ENCODE results near the gene MRPL17.

Gene MRPL17

DNA sequence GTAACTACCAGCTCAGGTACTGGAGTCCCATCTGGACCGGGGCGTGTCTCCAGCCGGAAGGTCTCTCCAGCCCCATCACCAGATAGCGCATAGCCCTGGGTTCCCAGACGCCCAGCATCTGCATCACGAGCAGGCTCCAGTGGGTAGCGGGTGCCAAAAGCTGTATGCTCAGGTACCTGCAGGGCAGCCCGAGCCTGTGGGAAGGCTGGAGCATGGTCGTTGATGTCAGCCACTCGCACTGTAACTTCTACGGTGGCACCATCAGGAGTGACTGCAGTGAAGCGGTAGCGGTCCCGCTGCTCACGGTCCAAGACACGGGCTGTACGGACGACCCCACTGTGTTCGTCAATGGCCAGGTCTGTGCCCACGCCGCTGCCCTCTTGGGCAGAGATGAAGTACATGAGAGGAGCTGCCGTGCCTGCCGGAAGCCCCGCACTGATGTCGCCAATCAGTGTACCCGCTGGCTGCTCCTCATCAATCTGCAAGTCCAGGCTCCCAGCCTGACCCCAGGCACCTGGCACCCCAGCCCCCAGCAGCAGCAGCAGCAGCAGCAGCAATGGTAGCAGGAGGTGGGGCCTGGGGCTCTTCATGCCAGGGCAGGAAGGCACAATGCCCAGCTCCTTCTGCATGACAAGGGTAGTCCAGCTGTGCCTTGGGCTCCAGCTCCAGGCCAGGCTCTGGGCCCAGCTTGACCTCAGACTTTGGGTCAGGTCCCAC is 42.0 kb downstream of the MRPL17 start:
- no peak overlapping the region for H3K4me3 ChIP-seq (replicated peaks; ENCODE audit: low read depth, low read length)
- no peak for DNase-seq (ENCODE audit: extremely low read depth, low read depth)
- TF ChIP-seq, protein P1, sequence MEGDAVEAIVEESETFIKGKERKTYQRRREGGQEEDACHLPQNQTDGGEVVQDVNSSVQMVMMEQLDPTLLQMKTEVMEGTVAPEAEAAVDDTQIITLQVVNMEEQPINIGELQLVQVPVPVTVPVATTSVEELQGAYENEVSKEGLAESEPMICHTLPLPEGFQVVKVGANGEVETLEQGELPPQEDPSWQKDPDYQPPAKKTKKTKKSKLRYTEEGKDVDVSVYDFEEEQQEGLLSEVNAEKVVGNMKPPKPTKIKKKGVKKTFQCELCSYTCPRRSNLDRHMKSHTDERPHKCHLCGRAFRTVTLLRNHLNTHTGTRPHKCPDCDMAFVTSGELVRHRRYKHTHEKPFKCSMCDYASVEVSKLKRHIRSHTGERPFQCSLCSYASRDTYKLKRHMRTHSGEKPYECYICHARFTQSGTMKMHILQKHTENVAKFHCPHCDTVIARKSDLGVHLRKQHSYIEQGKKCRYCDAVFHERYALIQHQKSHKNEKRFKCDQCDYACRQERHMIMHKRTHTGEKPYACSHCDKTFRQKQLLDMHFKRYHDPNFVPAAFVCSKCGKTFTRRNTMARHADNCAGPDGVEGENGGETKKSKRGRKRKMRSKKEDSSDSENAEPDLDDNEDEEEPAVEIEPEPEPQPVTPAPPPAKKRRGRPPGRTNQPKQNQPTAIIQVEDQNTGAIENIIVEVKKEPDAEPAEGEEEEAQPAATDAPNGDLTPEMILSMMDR (IDR thresholded peaks at IDR 0.05; ENCODE audit: low read depth, low read length, missing control alignments) = no peak

- TF ChIP-seq, protein P1 (IDR thresholded peaks at IDR 0.05; ENCODE audit: low read depth, low read length, missing control alignments) = no peak
- H3K4me3 ChIP-seq (replicated peaks; ENCODE audit: low read depth, low read length) = no peak overlapping the region
- no peak for DNase-seq (ENCODE audit: extremely low read depth, low read depth)
Measured at GRCh38 chr11:6640036-6640984, 42.8 kb downstream of the MRPL17 start.

GRCh38 chr11:6638429-6638828 is 44.7 kb downstream of the MRPL17 start:
- DNase-seq (ENCODE audit: extremely low read depth, low read depth) = no peak
- TF ChIP-seq, protein P1 (IDR thresholded peaks at IDR 0.05; ENCODE audit: low read depth, low read length, missing control alignments) = peak; percentile 18
- H3K4me3 ChIP-seq (replicated peaks; ENCODE audit: low read depth, low read length) = no peak overlapping the region

GRCh38 chr11:6637871-6638270 is 45.3 kb downstream of the MRPL17 start:
- no peak overlapping the region for H3K4me3 ChIP-seq (replicated peaks; ENCODE audit: low read depth, low read length)
- TF ChIP-seq, protein P1 (IDR thresholded peaks at IDR 0.05; ENCODE audit: low read depth, low read length, missing control alignments) = no peak
- DNase-seq (ENCODE audit: extremely low read depth, low read depth) = peak; percentile 77

- no peak for DNase-seq (ENCODE audit: extremely low read depth, low read depth)
- TF ChIP-seq, protein P1 (IDR thresholded peaks at IDR 0.05; ENCODE audit: low read depth, low read length, missing control alignments) = no peak
- no peak overlapping the region for H3K4me3 ChIP-seq (replicated peaks; ENCODE audit: low read depth, low read length)
Measured at GRCh38 chr11:6636480-6636879, 46.7 kb downstream of the MRPL17 start.

DNA sequence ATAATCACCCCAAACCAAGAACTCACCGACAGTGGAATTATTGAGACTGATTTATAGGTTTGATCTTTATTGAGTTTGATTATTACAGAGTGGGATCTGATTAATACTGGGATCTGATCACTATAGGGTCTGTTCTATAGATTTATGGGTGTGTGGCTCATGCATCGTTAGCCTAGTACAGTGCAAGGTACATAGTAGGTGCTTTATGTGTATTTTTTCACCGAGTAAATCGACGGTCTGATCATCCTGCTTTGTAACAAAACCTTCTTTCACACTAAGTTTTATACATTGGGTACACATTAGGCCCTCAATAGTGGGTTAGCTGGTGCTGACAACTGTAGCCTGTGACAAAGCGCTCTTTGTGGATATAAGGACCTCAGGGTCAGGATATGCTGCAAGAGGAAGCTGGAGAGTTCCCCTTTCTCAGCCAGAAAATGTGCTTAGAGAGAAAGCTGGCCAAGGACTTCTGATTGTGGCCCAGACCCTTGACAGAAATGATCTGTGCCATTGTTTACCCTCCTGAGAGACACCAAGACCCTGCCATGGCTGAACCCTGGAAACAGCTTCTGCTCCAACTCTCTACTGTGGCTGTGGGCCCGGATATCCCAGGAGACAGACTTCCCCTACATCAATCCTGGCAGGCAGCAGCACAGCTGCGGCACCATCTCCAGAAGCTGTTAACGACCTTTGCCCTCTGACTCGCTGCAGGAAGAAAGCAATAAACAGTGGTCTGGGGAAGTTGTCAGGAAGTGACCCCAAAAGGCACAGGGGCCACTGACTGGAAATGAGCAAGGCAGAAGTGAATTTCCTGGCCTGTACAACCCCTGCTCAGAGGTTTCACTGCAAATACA is 47.8 kb downstream of the MRPL17 start:
- TF ChIP-seq, protein P1 (IDR thresholded peaks at IDR 0.05; ENCODE audit: low read depth, low read length, missing control alignments) = no peak
- H3K4me3 ChIP-seq (replicated peaks; ENCODE audit: low read depth, low read length) = no peak overlapping the region
- no peak for DNase-seq (ENCODE audit: extremely low read depth, low read depth)

All from HFF-Myc (cell line).